GM19099 (cell line): ENCODE measurements around the gene RRAGD.

Experiments used
- POLR2A ChIP-seq: IDR thresholded peaks from 3 replicates; pipeline ENCODE4 v1.6.1; 2011; ENCODE audit warnings: low read depth; ENCODE audit not compliant: insufficient read length; ENCODE audit errors: extremely low read depth

RRAGD gene

GRCh38 chr6:89412071-89413005 is at the start of gene RRAGD:
RRAGD (minus strand) TSS chr6:89412273; CDS start chr6:89411993, 280 bp downstream.
- TF ChIP-seq POLR2A = no peak

- TF ChIP-seq POLR2A = no peak
These were observed 48.6 kb upstream of the RRAGD start for GRCh38 chr6:89460713-89461112.

- TF ChIP-seq POLR2A = no peak
These were observed 47.4 kb upstream of the RRAGD start for GRCh38 chr6:89459501-89459900.

GRCh38 chr6:89458704-89459103 is 46.6 kb upstream of the RRAGD start:
- no peak for TF ChIP-seq POLR2A

GRCh38 chr6:89454300-89454699 is 42.2 kb upstream of the RRAGD start:
- no peak for TF ChIP-seq POLR2A

GRCh38 chr6:89452281-89452680 is 40.2 kb upstream of the RRAGD start:
- TF ChIP-seq POLR2A = no peak

- TF ChIP-seq POLR2A = no peak
These were observed 37.1 kb upstream of the RRAGD start for GRCh38 chr6:89449193-89449592.

GRCh38 chr6:89443658-89444057 is 31.6 kb upstream of the RRAGD start:
- TF ChIP-seq POLR2A = no peak

GRCh38 chr6:89440200-89440599 is 28.1 kb upstream of the RRAGD start:
- TF ChIP-seq POLR2A = no peak

GRCh38 chr6:89439014-89439413 is 26.9 kb upstream of the RRAGD start:
- no peak for TF ChIP-seq POLR2A

GRCh38 chr6:89438248-89438647 is 26.2 kb upstream of the RRAGD start:
- no peak for TF ChIP-seq POLR2A

GRCh38 chr6:89436226-89436625 is 24.2 kb upstream of the RRAGD start:
- no peak for TF ChIP-seq POLR2A

GRCh38 chr6:89434954-89435353 is 22.9 kb upstream of the RRAGD start:
- TF ChIP-seq POLR2A = no peak

- TF ChIP-seq POLR2A = no peak
These were observed 22.1 kb upstream of the RRAGD start for GRCh38 chr6:89434150-89434499.

- TF ChIP-seq POLR2A = no peak
These were observed 21.4 kb upstream of the RRAGD start for GRCh38 chr6:89433252-89434149.

- TF ChIP-seq POLR2A = no peak
These were observed 20.8 kb upstream of the RRAGD start, which contains the start of gene ANKRD6 for GRCh38 chr6:89432875-89433251. ANKRD6 (plus strand) TSS chr6:89433152; CDS start chr6:89566977, 133,825 bp downstream.
